ENCODE measurements around the gene ZNF581.

Gene ZNF581

GRCh38 chr19:55690109-55690768 is 46.8 kb downstream of the ZNF581 start:
- H3K4me1 ChIP-seq (ENCODE audit: control insufficient read depth, insufficient read depth, low read depth, low read length) = peaks cover 22% of the 10 kb centered on the region
- H3K23ac ChIP-seq (ENCODE audit: low read length in 2 of 2) = no peak overlapping the region
- no peak overlapping the region for H3K4ac ChIP-seq (ENCODE audit: low read depth in 1 of 2, low read length in 2 of 2)
- no peak overlapping the region for H2BK12ac ChIP-seq (ENCODE audit: low read length in 2 of 2)
- H3K27me3 ChIP-seq (ENCODE audit: control insufficient read depth in 1 of 2, insufficient read depth in 1 of 2, low read length in 2 of 2) = no peaks in the 10 kb centered on the region
- H2BK5ac ChIP-seq (ENCODE audit: low read depth, low read length, poor library complexity, severe bottlenecking) = no peak overlapping the region
- no peak overlapping the region for H2BK15ac ChIP-seq (ENCODE audit: low read depth, poor library complexity, severe bottlenecking)
- H3K27ac ChIP-seq (ENCODE audit: low read length, poor library complexity, severe bottlenecking) = no peak overlapping the region
- no peak overlapping the region for H3K9ac ChIP-seq (ENCODE audit: low read length)
- no peak overlapping the region for H4K8ac ChIP-seq (ENCODE audit: low read length)
- peaks cover 69 to 100% of the 10 kb centered on the region in 2 experiments for H3K36me3 ChIP-seq (ENCODE audit: control insufficient read depth in 1 of 2, insufficient read depth in 2 of 2, low read depth in 1 of 2, low read length in 2 of 2)
- no peak overlapping the region for H2AK5ac ChIP-seq (ENCODE audit: low read length, severe bottlenecking)
- no peak overlapping the region for H2BK120ac ChIP-seq (ENCODE audit: low read depth, low read length)
- H3K4me2 ChIP-seq (ENCODE audit: low read length, poor library complexity, severe bottlenecking) = no peak overlapping the region
- no peak overlapping the region for H4K91ac ChIP-seq (ENCODE audit: low read length)
- no peaks in the 10 kb centered on the region for H3K9me3 ChIP-seq (ENCODE audit: control insufficient read depth, low read length)
- peaks cover 69% of the 10 kb centered on the region for H3K79me1 ChIP-seq (replicated peaks; ENCODE audit: low read length, poor library complexity, severe bottlenecking)
- 94% methylated on average over 25 of the region's 25 CpGs for WGBS
- no peak overlapping the region for H3K4me3 ChIP-seq (ENCODE audit: insufficient read depth in 1 of 2, low read depth in 1 of 2, low read length in 2 of 2)
- H3K14ac ChIP-seq (ENCODE audit: low read length in 2 of 2) = no peak overlapping the region
- no peak for DNase-seq
- H3K18ac ChIP-seq (ENCODE audit: low read depth in 1 of 2, low read length in 2 of 2) = no peak overlapping the region
- H2AFZ ChIP-seq (ENCODE audit: low read depth, low read length) = no peak overlapping the region

DNA sequence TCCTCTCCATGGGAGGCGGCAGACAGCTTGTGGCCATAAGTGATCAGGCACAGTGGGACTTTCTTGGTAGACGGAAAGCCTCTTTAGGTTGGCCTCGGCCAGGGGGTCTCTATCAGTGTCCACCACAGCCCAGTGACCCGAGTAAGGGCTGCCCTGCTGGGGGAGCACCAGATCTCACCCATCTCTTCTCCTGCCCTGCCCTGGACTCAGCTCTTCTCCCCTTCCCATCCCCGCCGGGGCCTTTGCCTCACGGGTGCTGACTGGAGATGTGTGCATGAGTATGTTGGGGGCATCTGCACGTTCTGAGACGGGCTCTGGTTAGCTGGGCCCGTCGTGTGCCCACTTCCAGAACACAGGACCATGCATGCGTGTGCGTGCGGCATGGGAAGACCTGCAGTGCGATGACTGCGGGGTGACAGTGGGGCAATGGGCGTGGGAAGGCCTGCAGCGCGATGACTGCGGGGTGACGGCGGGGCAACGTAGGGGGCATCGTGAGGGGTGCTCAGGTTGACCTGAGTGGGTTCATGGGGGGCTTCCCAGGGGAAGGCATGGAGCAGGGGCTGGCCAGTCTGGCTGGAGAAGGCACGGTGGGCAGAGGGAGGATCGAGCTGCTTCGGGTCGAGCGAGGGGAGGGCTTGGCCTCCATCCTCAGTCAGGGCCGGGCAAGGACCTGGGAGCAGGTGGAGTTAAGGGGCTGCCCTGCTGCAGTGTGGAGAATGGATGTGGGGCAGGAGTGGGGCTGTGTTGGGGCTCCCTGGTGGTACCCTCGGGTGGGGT is 47.5 kb downstream of the ZNF581 start:
- no peak overlapping the region for H2BK120ac ChIP-seq (ENCODE audit: low read depth, low read length)
- H3K4me1 ChIP-seq (ENCODE audit: control insufficient read depth, insufficient read depth, low read depth, low read length) = peaks cover 22% of the 10 kb centered on the region
- no peak overlapping the region for H2BK15ac ChIP-seq (ENCODE audit: low read depth, poor library complexity, severe bottlenecking)
- H3K4ac ChIP-seq (ENCODE audit: low read depth in 1 of 2, low read length in 2 of 2) = no peak overlapping the region
- no peak overlapping the region for H4K8ac ChIP-seq (ENCODE audit: low read length)
- no peak for DNase-seq
- no peak overlapping the region for H3K4me3 ChIP-seq (ENCODE audit: insufficient read depth in 1 of 2, low read depth in 1 of 2, low read length in 2 of 2)
- H2BK5ac ChIP-seq (ENCODE audit: low read depth, low read length, poor library complexity, severe bottlenecking) = no peak overlapping the region
- no peak overlapping the region for H3K14ac ChIP-seq (ENCODE audit: low read length in 2 of 2)
- no peaks in the 10 kb centered on the region for H3K27me3 ChIP-seq (ENCODE audit: control insufficient read depth in 1 of 2, insufficient read depth in 1 of 2, low read length in 2 of 2)
- peaks cover 69 to 100% of the 10 kb centered on the region in 2 experiments for H3K36me3 ChIP-seq (ENCODE audit: control insufficient read depth in 1 of 2, insufficient read depth in 2 of 2, low read depth in 1 of 2, low read length in 2 of 2)
- no peak overlapping the region for H2AK5ac ChIP-seq (ENCODE audit: low read length, severe bottlenecking)
- H2BK12ac ChIP-seq (ENCODE audit: low read length in 2 of 2) = no peak overlapping the region
- H3K9me3 ChIP-seq (ENCODE audit: control insufficient read depth, low read length) = no peaks in the 10 kb centered on the region
- H3K79me1 ChIP-seq (replicated peaks; ENCODE audit: low read length, poor library complexity, severe bottlenecking) = peaks cover 70% of the 10 kb centered on the region
- H3K27ac ChIP-seq (ENCODE audit: low read length, poor library complexity, severe bottlenecking) = no peak overlapping the region
- no peak overlapping the region for H3K18ac ChIP-seq (ENCODE audit: low read depth in 1 of 2, low read length in 2 of 2)
- H4K91ac ChIP-seq (ENCODE audit: low read length) = no peak overlapping the region
- H3K9ac ChIP-seq (ENCODE audit: low read length) = no peak overlapping the region
- H3K4me2 ChIP-seq (ENCODE audit: low read length, poor library complexity, severe bottlenecking) = no peak overlapping the region
- 96% methylated on average over 30 of the region's 31 CpGs for WGBS
- no peak overlapping the region for H3K23ac ChIP-seq (ENCODE audit: low read length in 2 of 2)
- H2AFZ ChIP-seq (ENCODE audit: low read depth, low read length) = no peak overlapping the region

DNA sequence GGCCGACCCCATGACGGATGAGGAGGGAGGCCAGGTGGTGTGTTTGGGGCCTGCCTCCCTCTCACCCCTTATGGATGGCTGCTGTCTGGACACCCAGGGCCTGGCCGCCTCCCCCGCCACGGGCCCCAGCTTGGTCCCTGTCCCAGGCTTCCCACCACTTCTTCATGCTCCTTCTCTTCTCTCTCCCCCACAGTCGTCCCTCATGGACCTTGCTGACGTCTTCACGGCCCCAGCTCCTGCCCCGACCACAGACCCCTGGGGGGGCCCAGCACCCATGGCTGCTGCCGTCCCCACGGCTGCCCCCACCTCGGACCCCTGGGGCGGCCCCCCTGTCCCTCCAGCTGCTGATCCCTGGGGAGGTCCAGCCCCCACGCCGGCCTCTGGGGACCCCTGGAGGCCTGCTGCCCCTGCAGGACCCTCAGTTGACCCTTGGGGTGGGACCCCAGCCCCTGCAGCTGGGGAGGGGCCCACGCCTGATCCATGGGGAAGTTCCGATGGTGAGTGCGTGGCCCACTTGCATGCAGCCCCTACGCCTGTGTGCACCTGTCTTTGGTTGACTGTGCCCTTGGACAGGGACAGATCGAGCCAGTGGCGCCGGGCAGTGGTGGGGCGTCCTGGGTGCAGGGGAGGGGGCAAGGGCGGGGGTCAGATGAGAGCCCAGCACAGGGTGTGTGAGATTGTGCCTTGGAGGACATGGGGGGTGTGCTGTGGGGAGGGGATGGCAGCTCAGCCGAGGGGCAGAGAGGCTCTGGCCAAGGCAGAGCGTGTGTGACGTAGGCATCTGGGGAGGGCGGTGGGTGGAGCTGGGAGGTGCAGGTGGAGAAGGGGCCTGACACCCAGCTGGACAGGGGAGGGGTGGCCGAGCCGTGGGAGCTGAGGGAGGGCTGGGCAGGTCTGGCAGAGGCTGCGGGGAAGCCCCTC is 48.4 kb downstream of the ZNF581 start:
- no peak overlapping the region for H2BK12ac ChIP-seq (ENCODE audit: low read length in 2 of 2)
- peaks cover 21% of the 10 kb centered on the region for H3K4me1 ChIP-seq (ENCODE audit: control insufficient read depth, insufficient read depth, low read depth, low read length)
- H2AFZ ChIP-seq (ENCODE audit: low read depth, low read length) = no peak overlapping the region
- H3K4me2 ChIP-seq (ENCODE audit: low read length, poor library complexity, severe bottlenecking) = no peak overlapping the region
- no peak overlapping the region for H3K4ac ChIP-seq (ENCODE audit: low read depth in 1 of 2, low read length in 2 of 2)
- H2BK120ac ChIP-seq (ENCODE audit: low read depth, low read length) = no peak overlapping the region
- H2BK15ac ChIP-seq (ENCODE audit: low read depth, poor library complexity, severe bottlenecking) = no peak overlapping the region
- no peak overlapping the region for H3K9ac ChIP-seq (ENCODE audit: low read length)
- H3K27me3 ChIP-seq (ENCODE audit: control insufficient read depth in 1 of 2, insufficient read depth in 1 of 2, low read length in 2 of 2) = no peaks in the 10 kb centered on the region
- over 99% methylated on average over 29 of the region's 31 CpGs for WGBS
- no peak overlapping the region for H2AK5ac ChIP-seq (ENCODE audit: low read length, severe bottlenecking)
- H3K79me1 ChIP-seq (replicated peaks; ENCODE audit: low read length, poor library complexity, severe bottlenecking) = peaks cover 74% of the 10 kb centered on the region
- DNase-seq = no peak
- H4K8ac ChIP-seq (ENCODE audit: low read length) = no peak overlapping the region
- no peak overlapping the region for H3K27ac ChIP-seq (ENCODE audit: low read length, poor library complexity, severe bottlenecking)
- no peak overlapping the region for H3K14ac ChIP-seq (ENCODE audit: low read length in 2 of 2)
- no peaks in the 10 kb centered on the region for H3K9me3 ChIP-seq (ENCODE audit: control insufficient read depth, low read length)
- H4K91ac ChIP-seq (ENCODE audit: low read length) = no peak overlapping the region
- no peak overlapping the region for H3K4me3 ChIP-seq (ENCODE audit: insufficient read depth in 1 of 2, low read depth in 1 of 2, low read length in 2 of 2)
- H3K36me3 ChIP-seq (ENCODE audit: control insufficient read depth in 1 of 2, insufficient read depth in 2 of 2, low read depth in 1 of 2, low read length in 2 of 2) = peaks cover 70 to 100% of the 10 kb centered on the region in 2 experiments
- H3K23ac ChIP-seq (ENCODE audit: low read length in 2 of 2) = no peak overlapping the region
- no peak overlapping the region for H3K18ac ChIP-seq (ENCODE audit: low read depth in 1 of 2, low read length in 2 of 2)
- H2BK5ac ChIP-seq (ENCODE audit: low read depth, low read length, poor library complexity, severe bottlenecking) = no peak overlapping the region

DNA sequence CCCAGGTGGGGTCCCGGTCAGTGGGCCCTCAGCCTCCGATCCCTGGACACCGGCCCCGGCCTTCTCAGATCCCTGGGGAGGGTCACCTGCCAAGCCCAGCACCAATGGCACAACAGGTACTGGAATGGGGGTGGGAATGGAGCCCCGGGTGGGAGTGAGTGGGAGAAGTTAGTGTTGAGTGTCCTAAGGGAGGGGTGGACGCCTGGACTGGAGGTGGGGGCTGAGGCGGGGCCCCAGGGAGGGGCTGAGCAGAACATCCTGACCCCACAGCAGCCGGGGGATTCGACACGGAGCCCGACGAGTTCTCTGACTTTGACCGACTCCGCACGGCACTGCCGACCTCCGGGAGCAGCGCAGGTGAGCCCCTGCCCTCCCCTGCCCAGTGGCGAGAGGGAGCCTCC is 49.2 kb downstream of the ZNF581 start:
- Histone ChIP-seq H3K18ac (ENCODE audit: low read depth in 1 of 2, low read length in 2 of 2) (no peak overlapping the region), H3K4me2 (ENCODE audit: low read length, poor library complexity, severe bottlenecking) (no peak overlapping the region), H3K36me3 (ENCODE audit: control insufficient read depth in 1 of 2, insufficient read depth in 2 of 2, low read depth in 1 of 2, low read length in 2 of 2) (peaks cover 73 to 98% of the 10 kb centered on the region in 2 experiments), H3K27ac (ENCODE audit: low read length, poor library complexity, severe bottlenecking) (no peak overlapping the region), H3K27me3 (ENCODE audit: control insufficient read depth in 1 of 2, insufficient read depth in 1 of 2, low read length in 2 of 2) (no peaks in the 10 kb centered on the region), H3K9me3 (ENCODE audit: control insufficient read depth, low read length) (no peaks in the 10 kb centered on the region), H3K4me1 (ENCODE audit: control insufficient read depth, insufficient read depth, low read depth, low read length) (peaks cover 15% of the 10 kb centered on the region), H4K91ac (ENCODE audit: low read length) (no peak overlapping the region), H2BK15ac (ENCODE audit: low read depth, poor library complexity, severe bottlenecking) (no peak overlapping the region), H2BK5ac (ENCODE audit: low read depth, low read length, poor library complexity, severe bottlenecking) (no peak overlapping the region), H3K79me1 (replicated peaks; ENCODE audit: low read length, poor library complexity, severe bottlenecking) (peaks cover 72% of the 10 kb centered on the region), H3K23ac (ENCODE audit: low read length in 2 of 2) (no peak overlapping the region), H2BK120ac (ENCODE audit: low read depth, low read length) (no peak overlapping the region), H3K4me3 (ENCODE audit: insufficient read depth in 1 of 2, low read depth in 1 of 2, low read length in 2 of 2) (no peak overlapping the region), H3K4ac (ENCODE audit: low read depth in 1 of 2, low read length in 2 of 2) (no peak overlapping the region), H2AK5ac (ENCODE audit: low read length, severe bottlenecking) (no peak overlapping the region), H3K9ac (ENCODE audit: low read length) (no peak overlapping the region), H2AFZ (ENCODE audit: low read depth, low read length) (no peak overlapping the region), H2BK12ac (ENCODE audit: low read length in 2 of 2) (no peak overlapping the region), H4K8ac (ENCODE audit: low read length) (no peak overlapping the region), H3K14ac (ENCODE audit: low read length in 2 of 2) (no peak overlapping the region)
- DNase-seq = no peak
- 99% methylated on average over 19 of the region's 19 CpGs for WGBS

Data from mesenchymal stem cell (in vitro differentiated cells and primary cell).